Measurements from ENCODE around the gene GDF9. TPM values are rescaled to one million over a fixed set of nuclear protein-coding genes. Genes with fewer than 3 reads are reported as not detected.

The GDF9 gene
- total and polyA plus RNA-seq, 2 experiments from 2014 or later, result 0.45 to 1.8 TPM

- peak; percentile 5 to 32 for DNase-seq (ENCODE audit: low read depth in 1 of 2, low spot score in 1 of 2)
- peaks cover 41% of the 10 kb centered on the region for H3K4me1 ChIP-seq (ENCODE audit: low read depth)
- no peaks in the 10 kb centered on the region for H3K27me3 ChIP-seq
- no peaks in the 10 kb centered on the region for H3K9me3 ChIP-seq (ENCODE audit: low read depth)
- peaks cover 3% of the 10 kb centered on the region for H3K36me3 ChIP-seq
- no peak within 1 kb of the TSS for H3K4me3 ChIP-seq
- peak within 1 kb of the TSS; percentile 85 for H3K27ac ChIP-seq
- TF ChIP-seq CTCF (IDR thresholded peaks at IDR 0.05; ENCODE audit: low read depth, low read length), result no peak
Observed at GRCh38 chr5:132873119-132873929, 7.1 kb upstream of the GDF9 start, which contains the start of gene LEAP2. TSS of gene LEAP2 (plus strand) at chr5:132873668. CDS start at chr5:132873695, 27 bp downstream.

GRCh38 chr5:132872788-132873118 lies 6.5 kb upstream of the GDF9 start:
- no peak overlapping the region for H3K4me3 ChIP-seq
- peaks cover 8% of the 10 kb centered on the region for H3K36me3 ChIP-seq
- DNase-seq (ENCODE audit: low read depth in 1 of 2, low spot score in 1 of 2), result no peak
- H3K27me3 ChIP-seq, result no peaks in the 10 kb centered on the region
- peaks cover 35% of the 10 kb centered on the region for H3K4me1 ChIP-seq (ENCODE audit: low read depth)
- no peak for TF ChIP-seq CTCF (IDR thresholded peaks at IDR 0.05; ENCODE audit: low read depth, low read length)
- no peaks in the 10 kb centered on the region for H3K9me3 ChIP-seq (ENCODE audit: low read depth)
- H3K27ac ChIP-seq, result peak overlapping the region; percentile 85

- peaks cover 10% of the 10 kb centered on the region for H3K36me3 ChIP-seq
- peaks cover 30% of the 10 kb centered on the region for H3K4me1 ChIP-seq (ENCODE audit: low read depth)
- H3K9me3 ChIP-seq (ENCODE audit: low read depth), result no peaks in the 10 kb centered on the region
- TF ChIP-seq CTCF (IDR thresholded peaks at IDR 0.05; ENCODE audit: low read depth, low read length), result no peak
- H3K27me3 ChIP-seq, result no peaks in the 10 kb centered on the region
- DNase-seq (ENCODE audit: low read depth in 1 of 2, low spot score in 1 of 2), result peak in 1 of 2 donors; percentile 27
- H3K27ac ChIP-seq, result peak overlapping the region; percentile 85
- H3K4me3 ChIP-seq, result no peak overlapping the region
Observed at GRCh38 chr5:132871459-132872284, 5.4 kb upstream of the GDF9 start.

- peak overlapping the region; percentile 85 for H3K27ac ChIP-seq
- H3K4me3 ChIP-seq, result no peak overlapping the region
- no peak for DNase-seq (ENCODE audit: low read depth in 1 of 2, low spot score in 1 of 2)
- H3K9me3 ChIP-seq (ENCODE audit: low read depth), result no peaks in the 10 kb centered on the region
- TF ChIP-seq CTCF (IDR thresholded peaks at IDR 0.05; ENCODE audit: low read depth, low read length), result no peak
- H3K36me3 ChIP-seq, result peaks cover 10% of the 10 kb centered on the region
- peaks cover 22% of the 10 kb centered on the region for H3K4me1 ChIP-seq (ENCODE audit: low read depth)
- no peaks in the 10 kb centered on the region for H3K27me3 ChIP-seq
Observed at GRCh38 chr5:132870801-132871200, 4.5 kb upstream of the GDF9 start.

- DNase-seq (ENCODE audit: low read depth in 1 of 2, low spot score in 1 of 2), result no peak
- no peaks in the 10 kb centered on the region for H3K9me3 ChIP-seq (ENCODE audit: low read depth)
- H3K27me3 ChIP-seq, result no peaks in the 10 kb centered on the region
- H3K36me3 ChIP-seq, result peaks cover 10% of the 10 kb centered on the region
- no peak overlapping the region for H3K4me3 ChIP-seq
- no peak for TF ChIP-seq CTCF (IDR thresholded peaks at IDR 0.05; ENCODE audit: low read depth, low read length)
- no peak overlapping the region for H3K27ac ChIP-seq
- H3K4me1 ChIP-seq (ENCODE audit: low read depth), result peaks cover 21% of the 10 kb centered on the region
Observed at GRCh38 chr5:132868754-132869153, 2.5 kb upstream of the GDF9 start.

Measured in cardiac muscle cell (in vitro differentiated cells and primary cell).